SU-DHL-6 (cell line): ENCODE data around the gene MCOLN2.
A peak's percentile ranks its signal among the peaks of the same experiment; 100 is the strongest.

Source experiments
- H2AFZ ChIP-seq: fragments of 200-600 bp; sonication (generic); 2 replicates; pipeline ENCODE4 v1.6.1; 2014; ENCODE audit warnings: low read depth, mild to moderate bottlenecking, moderate library complexity, mixed read lengths, antibody characterized with exemption, low read length; ENCODE audit not compliant: severe bottlenecking
- H3F3A ChIP-seq: fragments of 200-600 bp; shearing (Covaris generic); 2 replicates; pipeline ENCODE4 v1.6.0; 2016; ENCODE audit warnings: antibody characterized with exemption, mild to moderate bottlenecking; ENCODE audit not compliant: insufficient read depth
- H3K27ac ChIP-seq: fragments of 200-600 bp; sonication (generic); 2 replicates; pipeline ENCODE4 v1.5.1; 2016; ENCODE audit warnings: low read depth, mild to moderate bottlenecking, low read length, moderate library complexity, mixed read lengths
- H3K27me3 ChIP-seq: fragments of 200-600 bp; sonication (generic), shearing (Covaris generic); 2 replicates; pipeline ENCODE4 v1.6.0; 2014; ENCODE audit warnings: mild to moderate bottlenecking, low read length
- H3K36me3 ChIP-seq: fragments of 200-600 bp; sonication (generic); 2 replicates; pipeline ENCODE4 v1.6.1; 2014; ENCODE audit warnings: mild to moderate bottlenecking, low read length, mixed read lengths
- H3K4me2 ChIP-seq: fragments of 300-600, 200-600 bp; shearing (Covaris generic), sonication (generic); 2 replicates; pipeline ENCODE4 v1.6.0; 2014; ENCODE audit warnings: low read length, low read depth, mild to moderate bottlenecking; ENCODE audit not compliant: poor library complexity, severe bottlenecking
- H3K4me3 ChIP-seq: fragments of 200-600 bp; sonication (generic); 2 replicates; pipeline ENCODE4 v1.5.1; 2014; ENCODE audit warnings: antibody characterized with exemption, low read length, mild to moderate bottlenecking, mixed read lengths; ENCODE audit not compliant: insufficient read depth, poor library complexity, severe bottlenecking
- H3K79me2 ChIP-seq: fragments of 200-600 bp; sonication (generic); 2 replicates; pipeline ENCODE4 v1.6.1; 2014; ENCODE audit warnings: mild to moderate bottlenecking, low read length, moderate library complexity; ENCODE audit not compliant: insufficient read depth
- H3K9ac ChIP-seq: fragments of 200-600 bp; sonication (generic); 2 replicates; pipeline ENCODE4 v1.7.0; 2014; ENCODE audit warnings: mild to moderate bottlenecking, low read length
- H3K9me2 ChIP-seq: fragments of 200-600 bp; sonication (generic); replicated peaks from 2 replicates; pipeline ENCODE4 v1.6.1; 2014; ENCODE audit warnings: low read length; ENCODE audit not compliant: insufficient read depth
- H3K9me3 ChIP-seq: fragments of 200-600 bp; sonication (generic); 2 replicates; pipeline ENCODE4 v1.6.1; 2014; ENCODE audit warnings: low read length, mixed read lengths; ENCODE audit not compliant: insufficient read depth
- H4K20me1 ChIP-seq: fragments of 200-600 bp; sonication (generic); 2 replicates; pipeline ENCODE4 v1.6.1; 2014; ENCODE audit warnings: low read depth, mild to moderate bottlenecking, antibody characterized with exemption, low read length, moderate library complexity, mixed read lengths
- CTCF ChIP-seq: fragments of 200-600 bp; sonication (generic); IDR thresholded peaks from one replicate; pipeline ENCODE4 v1.5.1; 2017; ENCODE audit warnings: antibody characterized with exemption, mild to moderate bottlenecking, low read length, moderate library complexity; ENCODE audit not compliant: insufficient read depth, poor library complexity, severe bottlenecking
- EZH2phosphoT487 ChIP-seq: fragments of 200-600 bp; sonication (generic), shearing (Covaris generic); conservative IDR thresholded peaks from 2 replicates; pipeline ENCODE4 v1.6.1; 2018; ENCODE audit warnings: mild to moderate bottlenecking, antibody characterized with exemption, low read length, moderate library complexity, mixed read lengths

MCOLN2 gene

GRCh38 chr1:84946631-84947030, 50.3 kb downstream of the MCOLN2 start:
- Histone ChIP-seq H3K79me2 (no peaks in the 10 kb centered on the region), H3K9me2 (no peaks in the 10 kb centered on the region), H3K9ac (no peak overlapping the region), H3F3A (no peaks in the 10 kb centered on the region), H3K9me3 (no peaks in the 10 kb centered on the region), H3K27me3 (no peaks in the 10 kb centered on the region), H2AFZ (no peak overlapping the region), H3K36me3 (peaks cover 7% of the 10 kb centered on the region; the same call in 1 of the 2 replicates), H3K4me3 (no peak overlapping the region), H3K27ac (no peak overlapping the region), H4K20me1 (no peaks in the 10 kb centered on the region), H3K4me2 (no peak overlapping the region)
- TF ChIP-seq CTCF: no peak
- no peak for TF ChIP-seq EZH2phosphoT487

- TF ChIP-seq EZH2phosphoT487: no peak
- peak; percentile 96 for TF ChIP-seq CTCF
- H3K27ac ChIP-seq: peak overlapping the region; percentile 39
- peak overlapping the region; percentile 38 for H3K9ac ChIP-seq
- H3K4me2 ChIP-seq: peak overlapping the region; percentile 73
- H3K4me3 ChIP-seq: peak overlapping the region; percentile 33
- H2AFZ ChIP-seq: peak overlapping the region; percentile 79
- no peaks in the 10 kb centered on the region for H3K27me3 ChIP-seq
- H3K9me3 ChIP-seq: no peaks in the 10 kb centered on the region
- H3K9me2 ChIP-seq: no peaks in the 10 kb centered on the region
- no peaks in the 10 kb centered on the region for H4K20me1 ChIP-seq
- no peaks in the 10 kb centered on the region for H3F3A ChIP-seq
- no peaks in the 10 kb centered on the region for H3K79me2 ChIP-seq
- peaks cover 4% of the 10 kb centered on the region; the same call in 1 of the 2 replicates for H3K36me3 ChIP-seq
Observed at GRCh38 chr1:84944767-84945486, 52.0 kb downstream of the MCOLN2 start.

- no peaks in the 10 kb centered on the region for H3K9me3 ChIP-seq
- H3K9me2 ChIP-seq: no peaks in the 10 kb centered on the region
- no peaks in the 10 kb centered on the region for H3K27me3 ChIP-seq
- H4K20me1 ChIP-seq: no peaks in the 10 kb centered on the region
- 0 out of 2 replicates have a peak, but pooled peaks cover 7% of the 10 kb centered on the region for H3F3A ChIP-seq
- no peaks in the 10 kb centered on the region for H3K36me3 ChIP-seq
- H2AFZ ChIP-seq: no peak overlapping the region
- no peak for TF ChIP-seq CTCF
- TF ChIP-seq EZH2phosphoT487: no peak
- H3K9ac ChIP-seq: no peak overlapping the region
- no peaks in the 10 kb centered on the region for H3K79me2 ChIP-seq
- no peak overlapping the region for H3K4me3 ChIP-seq
- H3K27ac ChIP-seq: no peak overlapping the region
- no peak overlapping the region for H3K4me2 ChIP-seq
Observed at GRCh38 chr1:84941843-84942242, 55.1 kb downstream of the MCOLN2 start.
